ENCODE results near the gene TMEM135. TPM values are rescaled to one million over a fixed set of nuclear protein-coding genes. Genes with fewer than 3 reads are reported as not detected.
"Not testable (repeated sequence)": the region's sequence is repeated elsewhere in the genome, so short reads cannot be mapped to it uniquely, and the experiment has no call there.

TMEM135 gene
- total RNA-seq, 5 donors from 2014 or later (not counting 1 experiment from before 2014, with no cell fraction given): 6.3 to 20.8 (median 12.7) TPM

GRCh38 chr11:87188921-87189320 lies 151.2 kb downstream of the TMEM135 start:
- H3K27ac Mint-ChIP-seq; H3K36me3 ChIP-seq (ENCODE audit: control insufficient read depth in 2 of 2, extremely low read depth in 1 of 2, insufficient read depth in 1 of 2, low read length in 1 of 2); H3K27me3 ChIP-seq (replicated peaks in 1 of 2; ENCODE audit: control insufficient read depth in 2 of 2, extremely low read depth in 1 of 2, insufficient read depth in 2 of 2, low read length in 1 of 2); H3K4me1 ChIP-seq (ENCODE audit: control insufficient read depth in 1 of 2, extremely low read depth in 1 of 2, insufficient read depth in 2 of 2, low read length in 2 of 2); H3K9me3 Mint-ChIP-seq; H3K4me3 ChIP-seq (ENCODE audit: control insufficient read depth in 1 of 2, extremely low read depth in 1 of 2, low read length in 1 of 2); POLR2A ChIA-PET; H3K4me3 Mint-ChIP-seq; ATAC-seq (replicated peaks in 1 of 4); DNase-seq; CTCF ChIA-PET; H3K27me3 Mint-ChIP-seq; H3K27ac ChIP-seq (ENCODE audit: low read length); H3K4me1 Mint-ChIP-seq; H3K9me3 ChIP-seq: not testable (repeated sequence)
- H3K36me3 Mint-ChIP-seq: peaks cover 17% of the 10 kb centered on the region
- WGBS (ENCODE audit: insufficient coverage): no CpG with 5 or more reads among the region's 3 CpGs

GRCh38 chr11:87190071-87190470 lies 152.3 kb downstream of the TMEM135 start:
- peaks cover 16% of the 10 kb centered on the region for H3K36me3 Mint-ChIP-seq
- DNase-seq: no peak
- Histone ChIP-seq H3K27me3 (replicated peaks in 1 of 2; ENCODE audit: control insufficient read depth in 2 of 2, extremely low read depth in 1 of 2, insufficient read depth in 2 of 2, low read length in 1 of 2) (no peaks in the 10 kb centered on the region), H3K4me3 (ENCODE audit: control insufficient read depth in 1 of 2, extremely low read depth in 1 of 2, low read length in 1 of 2) (no peak overlapping the region), H3K4me1 (ENCODE audit: control insufficient read depth in 1 of 2, extremely low read depth in 1 of 2, insufficient read depth in 2 of 2, low read length in 2 of 2) (no peaks in the 10 kb centered on the region), H3K36me3 (ENCODE audit: control insufficient read depth in 2 of 2, extremely low read depth in 1 of 2, insufficient read depth in 1 of 2, low read length in 1 of 2) (no peaks in the 10 kb centered on the region), H3K27ac (ENCODE audit: low read length) (no peak overlapping the region), H3K9me3 (no peaks in the 10 kb centered on the region)
- ChIA-PET CTCF (no interaction called here), POLR2A (interaction anchor here in 1 of 2 donors (0.6 to 0.7 kb wide), 2 partner anchors 8 to 261 kb away, joined by 4 read pairs; no protein-coding TSS in a partner anchor)
- no peaks in the 10 kb centered on the region for H3K27me3 Mint-ChIP-seq
- no peaks in the 10 kb centered on the region for H3K9me3 Mint-ChIP-seq
- ATAC-seq (replicated peaks in 1 of 4): no peak
- H3K4me3 Mint-ChIP-seq: no peak overlapping the region
- no CpG with 5 or more reads among the region's 1 CpG for WGBS (ENCODE audit: insufficient coverage)
- peaks cover 2 to 8% (median 6%) of the 10 kb centered on the region in 3 donors for H3K4me1 Mint-ChIP-seq
- no peak overlapping the region for H3K27ac Mint-ChIP-seq

GRCh38 chr11:87193756-87194470 lies 156.2 kb downstream of the TMEM135 start:
- POLR2A ChIA-PET: no interaction called here

GRCh38 chr11:87194985-87195820 lies 157.5 kb downstream of the TMEM135 start:
- H3K4me1 ChIP-seq (ENCODE audit: control insufficient read depth in 1 of 2, extremely low read depth in 1 of 2, insufficient read depth in 2 of 2, low read length in 2 of 2): no peaks in the 10 kb centered on the region
- Mint-ChIP-seq H3K4me3 (no peak overlapping the region), H3K27me3 (no peaks in the 10 kb centered on the region), H3K27ac (no peak overlapping the region), H3K9me3 (no peaks in the 10 kb centered on the region), H3K4me1 (peaks cover 2 to 14% (median 4%) of the 10 kb centered on the region in 3 donors), H3K36me3 (peaks cover 7% of the 10 kb centered on the region)
- H3K27ac ChIP-seq (ENCODE audit: low read length): no peak overlapping the region
- H3K27me3 ChIP-seq (replicated peaks in 1 of 2; ENCODE audit: control insufficient read depth in 2 of 2, extremely low read depth in 1 of 2, insufficient read depth in 2 of 2, low read length in 1 of 2): no peaks in the 10 kb centered on the region
- no peak for DNase-seq
- 97% methylated on average over 7 of the region's 14 CpGs for WGBS (ENCODE audit: insufficient coverage)
- no peaks in the 10 kb centered on the region for H3K9me3 ChIP-seq
- ATAC-seq (replicated peaks in 1 of 4): no peak
- CTCF ChIA-PET: no interaction called here
- H3K4me3 ChIP-seq (ENCODE audit: control insufficient read depth in 1 of 2, extremely low read depth in 1 of 2, low read length in 1 of 2): no peak overlapping the region
- no peaks in the 10 kb centered on the region for H3K36me3 ChIP-seq (ENCODE audit: control insufficient read depth in 2 of 2, extremely low read depth in 1 of 2, insufficient read depth in 1 of 2, low read length in 1 of 2)
- POLR2A ChIA-PET: no interaction called here

More at GRCh38 chr11:87193756-87194470, 156.2 kb downstream of the TMEM135 start:
- Histone ChIP-seq H3K4me1 (ENCODE audit: control insufficient read depth in 1 of 2, extremely low read depth in 1 of 2, insufficient read depth in 2 of 2, low read length in 2 of 2) (no peaks in the 10 kb centered on the region), H3K9me3 (no peaks in the 10 kb centered on the region), H3K27me3 (replicated peaks in 1 of 2; ENCODE audit: control insufficient read depth in 2 of 2, extremely low read depth in 1 of 2, insufficient read depth in 2 of 2, low read length in 1 of 2) (no peaks in the 10 kb centered on the region), H3K36me3 (ENCODE audit: control insufficient read depth in 2 of 2, extremely low read depth in 1 of 2, insufficient read depth in 1 of 2, low read length in 1 of 2) (no peaks in the 10 kb centered on the region), H3K4me3 (ENCODE audit: control insufficient read depth in 1 of 2, extremely low read depth in 1 of 2, low read length in 1 of 2) (no peak overlapping the region), H3K27ac (ENCODE audit: low read length) (no peak overlapping the region)
- H3K4me3 Mint-ChIP-seq: no peak overlapping the region
- H3K4me1 Mint-ChIP-seq: peaks cover 2 to 14% (median 4%) of the 10 kb centered on the region in 3 donors
- ATAC-seq (replicated peaks in 1 of 4): no peak
- peaks cover 7% of the 10 kb centered on the region for H3K36me3 Mint-ChIP-seq
- DNase-seq: no peak
- WGBS (ENCODE audit: insufficient coverage): no CpG with 5 or more reads among the region's 2 CpGs
- CTCF ChIA-PET: no interaction called here
- no peak overlapping the region for H3K27ac Mint-ChIP-seq
- no peaks in the 10 kb centered on the region for H3K9me3 Mint-ChIP-seq
- no peaks in the 10 kb centered on the region for H3K27me3 Mint-ChIP-seq

- Histone ChIP-seq H3K27ac (ENCODE audit: low read length) (no peak overlapping the region), H3K4me3 (ENCODE audit: control insufficient read depth in 1 of 2, extremely low read depth in 1 of 2, low read length in 1 of 2) (no peak overlapping the region), H3K9me3 (no peaks in the 10 kb centered on the region), H3K4me1 (ENCODE audit: control insufficient read depth in 1 of 2, extremely low read depth in 1 of 2, insufficient read depth in 2 of 2, low read length in 2 of 2) (no peaks in the 10 kb centered on the region), H3K36me3 (ENCODE audit: control insufficient read depth in 2 of 2, extremely low read depth in 1 of 2, insufficient read depth in 1 of 2, low read length in 1 of 2) (no peaks in the 10 kb centered on the region), H3K27me3 (replicated peaks in 1 of 2; ENCODE audit: control insufficient read depth in 2 of 2, extremely low read depth in 1 of 2, insufficient read depth in 2 of 2, low read length in 1 of 2) (no peaks in the 10 kb centered on the region)
- peaks cover 11% of the 10 kb centered on the region for H3K36me3 Mint-ChIP-seq
- CTCF ChIA-PET: interaction anchor here in 1 of 2 donors (0.7 kb wide), 1 partner anchor 50 kb away, joined by 7 read pairs; no protein-coding TSS in a partner anchor
- H3K4me3 Mint-ChIP-seq: no peak overlapping the region
- H3K27me3 Mint-ChIP-seq: no peaks in the 10 kb centered on the region
- POLR2A ChIA-PET: no interaction called here
- H3K27ac Mint-ChIP-seq: no peak overlapping the region
- ATAC-seq (replicated peaks in 1 of 4): no peak
- DNase-seq: no peak
- peaks cover 2 to 6% (median 4%) of the 10 kb centered on the region in 3 donors for H3K4me1 Mint-ChIP-seq
- 90% methylated on average over 2 of the region's 3 CpGs for WGBS (ENCODE audit: insufficient coverage)
- peaks cover 0 to 3% (median 3%) of the 10 kb centered on the region in 3 donors for H3K9me3 Mint-ChIP-seq
These were observed 160.6 kb downstream of the TMEM135 start for GRCh38 chr11:87198266-87198881.

GRCh38 chr11:87201376-87201775 lies 163.6 kb downstream of the TMEM135 start:
- DNase-seq: no peak
- ChIA-PET CTCF (no interaction called here), POLR2A (no interaction called here)
- peaks cover 0 to 6% (median 1%) of the 10 kb centered on the region in 3 donors for H3K4me1 Mint-ChIP-seq
- H3K9me3 Mint-ChIP-seq: peaks cover 0 to 3% (median 3%) of the 10 kb centered on the region in 3 donors
- H3K27ac Mint-ChIP-seq: no peak overlapping the region
- no CpG with 5 or more reads among the region's 2 CpGs for WGBS (ENCODE audit: insufficient coverage)
- H3K36me3 Mint-ChIP-seq: peaks cover 25% of the 10 kb centered on the region
- no peak for ATAC-seq (replicated peaks in 1 of 4)
- Histone ChIP-seq H3K27ac (ENCODE audit: low read length) (no peak overlapping the region), H3K4me1 (ENCODE audit: control insufficient read depth in 1 of 2, extremely low read depth in 1 of 2, insufficient read depth in 2 of 2, low read length in 2 of 2) (no peaks in the 10 kb centered on the region), H3K36me3 (ENCODE audit: control insufficient read depth in 2 of 2, extremely low read depth in 1 of 2, insufficient read depth in 1 of 2, low read length in 1 of 2) (no peaks in the 10 kb centered on the region), H3K9me3 (no peaks in the 10 kb centered on the region), H3K27me3 (replicated peaks in 1 of 2; ENCODE audit: control insufficient read depth in 2 of 2, extremely low read depth in 1 of 2, insufficient read depth in 2 of 2, low read length in 1 of 2) (no peaks in the 10 kb centered on the region), H3K4me3 (ENCODE audit: control insufficient read depth in 1 of 2, extremely low read depth in 1 of 2, low read length in 1 of 2) (no peak overlapping the region)
- H3K27me3 Mint-ChIP-seq: no peaks in the 10 kb centered on the region
- H3K4me3 Mint-ChIP-seq: no peak overlapping the region

Data from T-cell (primary cell).